HG03280 (cell line): ENCODE data around the gene GPC3.
"Not testable (repeated sequence)": the region's sequence is repeated elsewhere in the genome, so short reads cannot be mapped to it uniquely, and the experiment has no call there.

ENCODE experiments used
- ATAC-seq: cut with Tn5 transposase; IDR thresholded peaks from one replicate; pipeline ENCODE4 v1.9.1; 2021; ENCODE audit warnings: mild to moderate bottlenecking, moderate library complexity; ENCODE audit not compliant: unreplicated experiment

Gene GPC3

DNA sequence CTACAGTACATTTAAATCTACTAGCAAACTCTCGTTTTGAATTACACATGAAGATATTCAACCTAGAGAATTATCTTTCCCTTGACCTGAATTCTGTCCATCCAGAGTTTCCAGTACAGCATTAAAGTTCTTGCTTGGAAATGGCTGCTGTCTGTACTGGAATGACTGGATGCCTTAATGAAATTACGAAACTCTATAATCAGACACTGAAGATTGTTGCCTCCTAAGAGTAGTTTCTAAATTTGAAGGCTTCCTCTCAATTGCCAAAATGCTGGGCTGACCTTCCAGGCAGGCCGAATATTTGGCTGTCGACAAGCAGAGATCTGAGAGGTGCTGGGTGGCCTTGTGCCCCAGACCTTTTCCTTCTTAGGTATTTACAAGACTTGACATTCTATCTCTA, 355.0 kb downstream of the GPC3 start:
- no peak for ATAC-seq

GRCh38 chrX:133627673-133628072, 357.7 kb downstream of the GPC3 start:
- ATAC-seq = no peak

GRCh38 chrX:133621384-133621783, 364.0 kb downstream of the GPC3 start:
- ATAC-seq = not testable (repeated sequence)

DNA sequence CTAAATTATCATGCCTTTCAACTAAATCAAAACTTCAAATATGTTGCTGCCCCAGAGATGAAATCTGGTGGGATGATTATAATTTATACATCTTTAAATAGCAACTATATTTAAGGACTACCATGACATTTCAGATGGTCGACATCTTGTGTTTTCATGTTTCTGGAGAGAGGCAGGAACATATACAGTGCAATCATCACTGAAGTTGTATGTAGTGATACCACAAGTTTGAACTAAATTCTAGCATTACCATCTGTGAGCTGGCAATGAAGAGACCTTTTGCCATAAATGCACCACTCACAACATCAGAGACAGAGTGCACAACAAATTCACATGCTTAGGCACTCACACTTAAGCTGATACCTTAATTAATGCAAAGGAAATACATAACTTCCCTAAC, 373.7 kb downstream of the GPC3 start:
- ATAC-seq = no peak

- no peak for ATAC-seq
Measured at GRCh38 chrX:133610056-133610455, 375.3 kb downstream of the GPC3 start.

DNA sequence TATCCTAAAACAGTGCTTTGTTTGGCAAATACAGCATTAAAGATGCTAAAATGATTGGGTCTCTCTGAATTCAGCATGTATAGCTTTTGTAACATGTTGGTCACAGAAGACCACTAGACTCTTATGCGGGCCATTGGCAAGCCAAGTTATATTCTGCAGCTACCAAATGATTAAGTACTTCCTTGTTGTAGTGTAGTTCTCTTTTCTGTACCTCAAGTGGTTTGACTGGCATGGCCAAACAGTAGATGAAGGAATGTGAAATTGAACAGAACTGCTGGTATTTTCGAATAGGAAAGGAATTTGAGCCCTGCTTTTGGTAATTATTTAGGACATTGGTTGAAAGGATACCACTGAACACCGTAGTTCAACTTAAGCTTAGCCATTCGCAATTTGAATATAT, 376.2 kb downstream of the GPC3 start:
- no peak for ATAC-seq

DNA sequence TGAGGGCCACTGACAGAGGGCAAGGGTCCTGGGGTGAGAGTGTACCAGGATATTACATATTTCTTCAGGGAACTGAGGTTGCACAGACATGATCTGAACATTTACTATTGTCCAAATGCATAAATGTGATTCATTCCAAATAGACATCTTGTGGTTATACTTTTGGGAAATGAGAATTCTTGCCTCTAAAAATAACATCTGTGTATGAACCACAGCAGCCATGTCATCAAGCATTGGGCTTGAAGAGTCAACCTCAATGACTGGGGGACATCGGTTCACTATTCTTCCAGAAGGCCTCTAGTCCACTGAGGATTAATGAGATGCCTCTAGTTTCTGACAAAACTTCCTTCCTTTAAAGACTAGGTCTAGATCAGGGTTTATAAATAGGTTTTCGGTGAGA, 377.0 kb downstream of the GPC3 start:
- no peak for ATAC-seq

DNA sequence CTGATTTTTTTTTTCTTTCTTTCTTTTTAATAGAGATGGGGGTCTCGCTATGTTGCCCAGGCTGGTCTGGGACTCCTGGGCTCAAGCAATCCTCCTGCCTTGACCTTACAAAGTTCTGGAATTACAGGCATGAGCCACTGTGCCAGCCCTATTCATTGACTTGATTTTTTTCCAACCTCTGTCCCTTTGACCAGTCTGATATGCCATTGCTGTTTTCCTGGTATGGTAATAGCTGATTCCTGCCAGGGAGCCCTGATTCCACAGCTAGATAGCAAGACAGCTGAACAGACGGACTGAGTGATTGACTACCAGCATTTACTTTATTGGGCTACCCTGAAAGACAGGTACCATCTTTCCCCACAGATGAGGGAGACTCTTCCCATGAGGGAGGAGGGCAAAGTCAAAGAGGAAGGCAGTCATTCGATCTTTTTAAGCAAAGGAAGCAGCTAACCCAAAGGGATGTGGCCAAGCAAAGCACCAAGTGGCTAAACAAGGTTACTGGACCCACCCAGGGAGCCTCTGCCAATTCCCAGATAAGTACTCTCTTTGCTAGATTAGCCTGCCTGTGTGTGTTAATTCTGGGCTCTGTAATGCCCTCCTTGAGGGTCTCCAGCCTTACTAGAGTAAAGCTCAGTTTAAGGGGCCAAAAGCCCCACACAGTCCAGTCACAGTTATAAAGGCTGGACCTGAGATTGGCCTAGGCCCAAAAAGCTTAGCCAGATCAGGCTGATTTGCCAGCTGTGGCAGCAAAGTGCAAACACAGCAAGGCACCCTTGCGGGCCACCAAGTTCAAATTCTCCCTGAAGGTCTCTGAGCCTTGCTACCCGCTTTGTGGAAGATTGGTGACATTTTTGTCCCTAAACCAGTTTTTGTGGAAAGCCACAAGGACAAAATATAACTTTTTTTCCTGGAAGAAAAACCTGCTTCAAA, 377.7 kb downstream of the GPC3 start:
- no peak for ATAC-seq

DNA sequence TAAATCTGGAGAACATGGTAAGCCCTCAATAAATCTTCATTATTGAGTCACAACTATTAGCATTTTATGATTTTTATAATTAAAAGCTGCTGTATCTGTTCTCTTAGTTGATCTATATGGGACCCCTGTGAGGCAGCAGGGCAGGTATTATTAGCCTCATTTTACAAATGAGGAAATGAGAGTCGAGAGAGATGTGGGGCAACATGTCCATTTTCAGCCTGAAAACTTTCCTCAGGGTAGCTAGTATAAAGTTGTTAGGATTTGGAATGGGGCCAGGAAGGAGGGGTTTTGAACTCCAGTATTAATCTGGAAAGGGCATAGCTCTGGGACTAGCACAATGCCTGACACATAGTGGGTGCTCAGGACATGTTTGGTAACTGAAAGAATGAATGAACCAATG, 378.4 kb downstream of the GPC3 start:
- ATAC-seq = no peak

DNA sequence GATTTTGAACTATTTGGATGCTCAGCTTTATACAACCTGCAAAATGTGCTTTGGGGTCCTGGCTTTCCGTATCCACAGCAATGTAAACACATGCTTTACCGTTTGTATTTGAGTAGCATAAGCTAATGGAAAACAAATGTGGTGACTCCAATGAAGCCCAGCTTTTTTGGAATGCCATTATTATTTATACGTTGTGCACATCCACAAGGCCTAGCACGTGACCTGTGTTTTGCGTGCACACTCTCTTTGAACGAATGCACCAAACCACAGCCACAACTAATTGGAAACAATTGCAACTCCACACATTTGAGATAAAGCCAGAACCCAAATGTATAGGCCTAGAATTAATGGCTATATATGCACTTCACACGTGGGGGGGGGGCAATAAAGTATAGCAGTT, 380.6 kb downstream of the GPC3 start:
- no peak for ATAC-seq

DNA sequence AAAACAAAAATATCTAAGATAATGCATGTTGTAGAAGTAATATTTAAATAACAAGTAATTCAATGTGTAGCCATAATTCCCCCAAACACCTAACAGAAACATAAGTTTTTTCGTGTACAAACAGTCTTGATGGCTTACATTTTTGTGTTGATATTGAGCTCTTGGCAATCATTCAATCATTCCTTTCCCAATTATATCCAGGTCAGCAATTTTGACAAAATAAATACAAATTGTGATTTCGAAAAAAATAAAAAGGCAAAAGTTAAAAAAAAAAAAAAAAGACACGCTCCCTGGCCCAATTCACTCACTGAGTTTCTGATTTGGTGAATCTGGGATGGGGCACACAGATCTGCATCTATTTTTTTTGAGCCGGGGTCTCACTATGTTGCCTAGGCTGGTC, 382.5 kb downstream of the GPC3 start:
- no peak for ATAC-seq

- no peak for ATAC-seq
Measured at GRCh38 chrX:133601116-133601515, 384.3 kb downstream of the GPC3 start.

DNA sequence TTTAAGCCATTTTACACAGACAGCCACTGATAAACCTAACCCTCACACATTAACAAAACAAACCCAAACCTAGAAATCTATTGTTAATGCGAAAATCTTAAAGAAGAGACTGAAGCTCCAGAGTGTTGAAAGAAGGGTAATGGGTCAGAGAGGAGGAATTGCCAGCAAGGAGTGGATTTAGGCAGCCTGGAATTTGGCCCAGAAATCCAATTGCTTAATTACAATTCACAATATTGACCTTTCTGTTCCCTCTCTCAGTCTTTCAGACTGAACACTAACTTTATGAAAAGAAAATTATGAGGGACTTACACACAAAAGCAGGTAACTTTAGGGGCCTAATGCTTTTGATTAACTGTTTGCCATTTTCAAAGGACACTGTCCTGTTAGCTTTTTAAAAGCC, 384.9 kb downstream of the GPC3 start:
- ATAC-seq = no peak

DNA sequence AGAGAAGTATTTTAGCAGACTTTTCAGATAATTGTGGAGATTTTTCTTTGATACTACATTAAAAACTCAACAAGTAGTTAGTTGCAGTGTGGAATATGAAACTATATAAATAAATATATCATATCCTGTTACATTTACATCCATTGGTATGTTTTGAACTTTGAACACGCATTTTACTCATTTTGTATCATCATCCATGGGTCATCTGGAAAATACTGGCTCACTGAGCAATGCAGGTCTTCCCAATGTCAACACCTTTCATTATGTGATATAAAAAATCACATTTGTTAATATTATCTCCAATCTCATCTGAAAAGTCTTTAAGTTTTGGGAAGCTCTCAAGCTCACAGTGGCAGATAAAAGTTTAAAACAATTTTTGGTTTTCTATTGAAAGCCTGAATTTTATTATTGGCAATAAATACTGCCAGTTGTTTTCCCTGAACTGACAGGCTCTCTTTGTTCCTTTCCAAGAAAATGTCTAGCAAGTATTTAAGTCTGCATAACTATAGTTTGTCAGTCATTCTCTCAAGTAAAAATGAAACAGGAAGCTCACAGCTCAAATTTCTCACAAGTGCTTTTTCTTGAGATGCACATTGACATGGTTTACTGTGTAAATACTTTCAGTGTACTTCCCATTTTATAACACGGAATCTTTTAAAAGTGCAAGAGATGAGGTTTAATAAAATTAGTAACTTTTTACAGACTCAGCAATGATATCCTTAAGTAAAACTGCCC, 386.6 kb downstream of the GPC3 start:
- no peak for ATAC-seq

- ATAC-seq = no peak
Measured at GRCh38 chrX:133594156-133594555, 391.2 kb downstream of the GPC3 start.

DNA sequence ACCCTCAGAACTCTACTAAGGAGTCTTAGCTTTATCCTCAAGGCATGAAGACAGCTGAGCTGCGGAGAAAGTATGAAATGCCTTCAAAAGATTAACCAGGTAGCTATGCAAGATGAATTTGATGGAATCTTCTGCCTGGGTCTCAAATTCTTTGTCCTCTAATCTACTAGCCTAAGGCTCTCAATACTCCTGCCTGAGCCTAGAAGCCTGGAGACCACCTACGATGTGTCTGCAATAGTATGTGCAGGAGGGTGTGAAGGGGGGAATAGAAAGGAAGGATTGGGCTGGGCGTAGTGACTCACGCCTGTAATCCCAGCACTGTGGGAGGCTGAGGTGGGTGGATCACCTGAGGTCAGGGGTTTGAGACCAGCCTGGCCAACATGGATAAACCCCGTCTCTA, 391.9 kb downstream of the GPC3 start:
- no peak for ATAC-seq

- ATAC-seq = no peak
Measured at GRCh38 chrX:133590703-133591505, 394.5 kb downstream of the GPC3 start.

- ATAC-seq = no peak
Measured at GRCh38 chrX:133588827-133589226, 396.6 kb downstream of the GPC3 start.

DNA sequence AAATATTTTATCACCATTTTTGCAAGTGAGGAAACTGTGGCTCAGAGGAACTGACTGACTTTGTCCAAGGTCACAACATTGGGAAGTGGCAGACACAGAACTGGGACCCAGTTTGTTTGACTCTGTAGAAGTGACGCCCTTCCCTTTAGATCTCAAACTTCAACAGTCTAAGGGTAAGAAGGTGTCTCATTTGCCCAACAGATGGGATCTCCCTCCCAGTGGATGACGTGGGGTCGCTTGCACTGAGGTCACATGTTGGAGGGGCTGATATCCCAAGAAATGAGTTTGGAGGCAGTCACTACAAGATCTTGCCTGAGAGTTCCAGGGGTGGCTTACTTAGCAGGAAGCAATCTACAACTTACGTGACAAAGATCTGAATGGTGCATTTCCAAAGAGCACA, 397.6 kb downstream of the GPC3 start:
- ATAC-seq = no peak

DNA sequence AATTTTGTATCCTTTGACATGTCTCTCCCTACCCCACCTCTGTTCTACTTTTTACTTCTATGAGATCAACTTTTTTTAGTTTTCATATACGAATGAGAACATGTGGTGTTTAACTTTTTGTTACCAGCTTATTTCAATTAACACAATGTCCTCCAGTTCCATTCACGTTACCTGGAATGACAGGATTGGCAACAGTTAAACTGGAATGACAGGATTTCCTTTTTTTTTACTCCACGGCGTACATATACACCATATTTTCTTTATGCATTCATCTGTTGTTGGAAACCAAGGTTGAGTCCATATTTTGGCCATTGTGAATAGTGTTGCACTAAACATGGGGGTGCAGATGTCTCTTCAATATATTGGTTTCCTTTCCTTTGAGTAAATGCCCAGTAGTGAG, 398.3 kb downstream of the GPC3 start:
- ATAC-seq = no peak

DNA sequence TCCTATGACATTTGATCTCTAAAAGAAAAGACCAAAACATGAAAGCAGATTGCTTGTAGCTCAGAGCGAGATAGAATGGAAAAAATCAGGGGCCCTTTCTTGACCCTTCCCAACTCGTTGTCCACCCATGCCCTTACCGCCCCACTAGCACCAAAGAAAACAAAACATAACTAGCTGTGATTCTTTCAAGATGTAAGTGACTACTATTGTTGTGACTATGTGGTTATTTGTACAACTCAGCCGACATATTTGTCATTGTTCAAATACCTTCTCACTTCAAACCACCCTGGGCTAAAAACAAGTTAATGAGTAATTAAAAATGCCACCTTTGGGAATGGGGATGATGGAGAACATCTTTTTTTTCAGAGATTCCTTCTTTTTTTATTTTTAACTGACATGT, 399.0 kb downstream of the GPC3 start:
- no peak for ATAC-seq
